HG02759 (cell line): Measurements from ENCODE around the gene SLC9A4.

Experiments used
- ATAC-seq: cut with Tn5 transposase; IDR thresholded peaks from one replicate; pipeline ENCODE4 v1.9.1; 2021; ENCODE audit warnings: mild to moderate bottlenecking, moderate library complexity; ENCODE audit not compliant: unreplicated experiment

The SLC9A4 gene

DNA sequence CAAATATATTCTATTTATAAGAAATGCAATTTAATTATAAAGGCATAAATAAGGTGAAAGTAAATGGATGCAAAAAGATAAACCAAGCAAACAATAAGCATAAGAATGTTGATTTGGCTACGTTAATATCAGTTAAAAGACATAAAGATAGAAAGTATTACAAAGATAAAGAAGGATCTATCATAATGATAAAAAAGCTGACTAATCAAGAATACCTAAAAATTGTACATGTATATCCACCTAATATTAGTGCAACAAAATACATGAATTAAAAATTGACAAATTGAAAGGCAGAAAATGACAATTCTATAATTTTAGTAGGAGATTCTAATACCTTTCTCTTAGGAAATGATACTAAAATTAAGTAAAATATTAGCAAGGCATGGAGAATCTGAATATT is 21.5 kb downstream of the SLC9A4 start:
- ATAC-seq: no peak

DNA sequence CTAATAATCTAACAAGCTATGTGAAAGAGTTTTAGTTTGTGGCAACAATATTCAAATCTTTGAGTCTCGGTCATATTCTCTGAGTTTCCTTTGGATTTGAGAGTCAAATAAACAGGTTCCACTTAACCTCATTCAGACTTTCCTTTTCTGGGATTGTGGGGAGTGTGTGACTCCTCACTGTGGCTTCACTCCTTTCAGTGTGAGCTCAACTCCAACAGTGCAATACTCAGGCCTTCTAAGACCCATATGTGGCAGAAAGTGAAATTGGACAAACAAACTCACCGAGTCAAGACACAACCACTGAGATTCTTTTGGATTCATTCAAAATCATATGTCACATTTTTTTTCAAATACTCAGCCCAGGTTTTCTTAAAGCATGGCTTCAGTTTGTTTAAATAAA is 25.4 kb downstream of the SLC9A4 start:
- no peak for ATAC-seq

DNA sequence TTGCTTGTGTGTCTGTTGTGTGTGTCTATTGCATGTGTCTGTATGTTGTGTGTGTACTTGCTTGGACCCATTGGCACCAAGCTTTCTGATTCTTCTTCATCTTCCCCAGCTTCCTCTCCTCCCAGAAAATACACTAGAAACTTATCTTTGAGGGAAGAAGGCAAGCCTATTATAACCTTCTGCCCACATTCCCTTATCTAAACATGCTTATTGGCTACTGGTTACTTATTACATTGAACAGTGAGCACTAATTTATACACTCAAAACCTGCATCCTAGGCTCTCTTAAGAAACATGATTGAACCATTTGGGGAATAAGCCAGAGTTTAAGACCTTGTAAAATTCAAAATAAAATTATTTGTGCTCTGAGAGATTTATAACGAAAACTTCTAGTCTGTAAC is 26.5 kb downstream of the SLC9A4 start:
- ATAC-seq: no peak

DNA sequence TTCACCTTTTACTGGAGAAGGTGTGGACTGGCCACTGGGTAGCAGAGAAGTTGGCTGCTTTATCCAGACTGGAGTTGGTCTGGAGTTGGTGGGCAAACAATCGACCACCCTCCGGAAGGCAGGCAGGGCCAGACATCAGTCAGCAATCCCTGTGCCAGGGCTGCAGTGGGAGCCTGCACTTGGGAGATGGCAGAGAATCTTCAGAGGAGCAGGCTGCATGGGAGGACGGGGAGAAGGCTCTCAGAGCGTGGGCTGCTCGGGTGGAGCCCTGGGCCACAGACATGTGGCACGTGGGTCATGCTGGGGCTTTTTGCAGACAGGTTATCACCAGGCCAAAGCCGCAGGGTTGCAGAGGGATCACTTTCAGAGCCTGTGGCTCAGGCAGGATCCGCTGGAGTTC is 29.6 kb downstream of the SLC9A4 start:
- no peak for ATAC-seq

DNA sequence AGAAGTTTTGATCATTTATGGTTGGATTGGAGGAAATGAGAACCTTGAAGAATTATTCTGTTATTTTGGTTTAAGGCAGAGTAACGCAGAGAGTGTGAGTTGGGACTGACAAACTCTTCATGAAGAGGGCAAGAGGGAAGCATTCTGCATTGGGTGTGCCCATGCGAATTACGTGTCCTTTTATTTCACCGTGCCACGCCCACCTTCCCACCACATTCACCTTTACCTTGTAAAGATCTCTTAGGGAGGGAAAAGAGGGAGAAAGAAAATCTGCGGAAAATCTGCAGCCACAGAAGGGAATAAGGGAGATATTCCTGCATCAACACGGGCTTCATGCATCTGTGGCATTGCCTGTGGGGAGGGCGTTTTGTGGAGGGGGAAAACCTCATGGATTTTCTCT is 31.8 kb downstream of the SLC9A4 start:
- ATAC-seq: no peak

DNA sequence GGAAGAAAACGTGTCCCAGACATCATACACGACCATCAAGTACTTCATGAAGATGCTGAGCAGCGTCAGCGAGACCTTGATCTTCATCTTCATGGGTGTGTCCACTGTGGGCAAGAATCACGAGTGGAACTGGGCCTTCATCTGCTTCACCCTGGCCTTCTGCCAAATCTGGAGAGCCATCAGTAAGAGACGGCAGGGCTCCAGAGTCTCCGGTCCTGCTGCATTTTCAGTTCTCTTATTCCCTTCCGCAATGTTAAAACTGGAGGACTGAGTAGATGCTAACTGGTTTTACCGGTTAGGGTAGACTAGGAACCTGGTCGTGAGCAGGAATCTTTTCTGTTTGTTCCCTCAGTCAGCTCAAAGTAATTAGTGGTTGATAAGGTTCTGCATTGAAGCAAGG is 32.3 kb downstream of the SLC9A4 start:
- ATAC-seq: no peak

DNA sequence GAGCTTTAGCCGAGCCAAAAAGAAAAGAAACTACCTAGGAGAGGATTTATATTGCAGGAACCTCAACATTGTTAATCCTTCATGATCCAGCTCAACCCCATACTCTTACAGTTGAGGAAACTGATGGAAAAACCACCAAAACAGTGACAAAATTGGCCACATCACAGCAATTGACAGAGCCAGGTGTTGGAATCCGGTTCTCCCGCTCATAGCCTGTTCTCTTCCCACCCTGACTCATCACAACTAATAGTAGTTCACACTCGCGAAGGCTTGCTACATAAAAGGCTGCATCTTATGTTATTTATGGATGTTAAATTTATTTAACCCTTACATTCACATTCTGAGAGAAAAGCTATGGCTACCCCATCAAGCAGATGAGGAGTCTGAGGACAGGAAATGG is 33.7 kb downstream of the SLC9A4 start:
- no peak for ATAC-seq

DNA sequence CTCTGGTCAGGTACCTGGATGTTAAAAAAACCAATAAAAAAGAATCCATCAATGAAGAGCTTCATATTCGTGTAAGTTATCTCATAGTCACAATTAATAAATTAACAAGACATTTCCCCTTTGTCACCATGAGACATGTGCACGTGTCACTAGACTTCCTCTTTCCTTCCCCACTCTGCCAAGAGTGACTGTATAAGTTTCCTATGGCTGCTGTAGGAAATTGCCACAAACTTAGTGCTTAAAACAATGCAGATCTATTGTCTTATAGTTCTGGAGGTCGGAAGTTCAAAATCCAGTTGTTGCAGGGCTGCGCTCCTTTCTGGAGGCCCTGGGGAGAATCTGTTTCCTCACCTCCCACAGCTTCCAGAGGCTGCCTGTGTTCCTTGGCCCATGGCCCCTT is 35.8 kb downstream of the SLC9A4 start:
- ATAC-seq: no peak

DNA sequence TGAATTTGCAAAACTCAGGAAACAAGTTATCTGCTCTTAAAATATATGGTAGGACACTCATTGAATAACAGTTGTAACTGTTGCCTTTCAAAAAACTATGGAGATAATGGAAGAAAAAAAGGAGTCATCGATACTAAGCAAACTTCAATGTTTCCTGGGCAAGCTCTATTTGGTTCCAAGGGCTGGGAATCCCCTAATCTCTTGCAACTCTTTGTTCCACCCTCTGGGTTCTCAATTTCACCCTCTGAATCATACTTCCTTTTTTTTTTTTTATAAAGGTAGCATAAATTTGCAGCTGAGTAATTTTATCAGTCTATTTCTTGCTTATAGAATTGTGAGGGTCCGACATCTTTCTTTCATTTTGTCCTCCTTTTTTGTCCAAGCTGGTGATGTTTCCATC is 36.7 kb downstream of the SLC9A4 start:
- no peak for ATAC-seq

DNA sequence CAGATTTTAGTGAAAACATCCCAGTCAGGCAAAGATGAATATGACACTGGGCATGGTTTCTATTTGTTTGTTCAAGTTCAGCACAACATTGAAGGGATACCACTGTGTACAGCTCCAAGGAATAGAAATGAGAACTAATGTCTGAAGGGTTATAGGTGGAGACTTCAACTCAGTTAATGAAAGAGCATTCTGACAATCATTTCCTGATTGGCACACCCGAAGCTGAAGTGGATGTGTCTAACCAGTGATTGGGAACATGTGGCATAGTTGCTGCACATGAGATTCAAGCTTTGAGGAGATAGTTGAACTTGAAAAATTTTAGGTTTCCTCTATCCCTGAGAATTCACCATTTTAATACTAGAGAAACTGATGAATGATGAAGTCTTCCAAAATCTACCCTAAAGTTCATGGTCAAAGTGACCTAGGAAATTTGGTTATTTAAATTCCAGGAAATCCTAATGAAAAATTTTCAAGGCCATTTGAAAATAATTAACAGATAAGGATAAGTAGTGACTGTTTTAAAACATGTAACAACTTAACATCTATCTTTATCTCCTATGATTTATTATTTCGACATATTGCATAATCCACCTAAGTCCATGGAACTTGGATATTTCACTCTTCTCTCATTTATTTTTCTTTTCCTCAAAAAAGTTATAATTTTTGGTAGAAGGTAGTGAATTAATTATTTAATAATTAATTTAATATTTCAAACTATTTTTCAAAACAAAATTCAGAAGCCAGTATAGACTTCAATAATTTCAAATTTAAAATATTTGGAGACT is 38.0 kb downstream of the SLC9A4 start:
- no peak for ATAC-seq

DNA sequence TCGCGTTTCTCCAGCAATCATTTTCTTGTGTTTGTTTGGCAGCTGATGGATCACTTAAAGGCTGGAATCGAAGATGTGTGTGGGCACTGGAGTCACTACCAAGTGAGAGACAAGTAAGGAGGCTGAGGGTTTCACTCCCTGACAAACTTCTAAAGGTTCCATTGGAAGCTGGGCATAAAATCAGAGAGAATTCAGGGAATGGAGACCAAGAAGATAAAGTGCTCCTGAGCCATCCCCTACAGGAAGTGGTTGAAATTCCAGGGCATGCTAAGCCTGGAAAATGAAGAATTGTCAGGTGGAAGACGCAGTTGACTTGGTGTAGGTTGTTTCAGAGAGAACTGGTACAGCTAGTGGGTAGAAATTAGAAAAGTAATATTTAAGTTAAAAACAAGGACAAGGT is 39.1 kb downstream of the SLC9A4 start:
- no peak for ATAC-seq

DNA sequence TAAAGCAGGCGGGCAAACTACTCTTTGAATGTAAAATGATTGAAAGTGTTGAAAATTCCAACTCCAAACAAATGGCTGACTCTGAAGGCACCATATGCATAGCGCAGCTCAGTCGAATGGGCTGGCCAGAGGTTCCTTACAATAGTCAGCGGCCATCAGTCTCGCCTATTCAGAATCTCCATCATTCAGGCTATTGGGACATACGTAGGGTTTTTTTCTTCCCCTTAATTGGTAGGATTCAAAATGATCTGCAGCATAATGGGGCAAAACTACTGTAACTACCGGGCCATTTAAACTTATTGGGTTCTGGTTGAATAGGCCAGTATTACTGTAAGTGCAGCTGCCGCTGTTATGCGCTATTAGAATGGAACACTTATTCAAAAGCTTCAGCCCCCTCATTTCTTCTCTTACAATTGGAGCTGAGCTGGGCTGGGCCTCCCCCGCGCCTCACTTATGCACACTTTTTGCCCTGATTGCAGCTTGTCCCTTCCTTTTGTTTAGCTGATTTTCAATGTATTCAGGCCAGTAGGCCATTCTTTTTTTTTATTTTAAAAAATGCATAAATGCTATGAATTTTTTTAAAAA is 40.4 kb downstream of the SLC9A4 start:
- no peak for ATAC-seq

DNA sequence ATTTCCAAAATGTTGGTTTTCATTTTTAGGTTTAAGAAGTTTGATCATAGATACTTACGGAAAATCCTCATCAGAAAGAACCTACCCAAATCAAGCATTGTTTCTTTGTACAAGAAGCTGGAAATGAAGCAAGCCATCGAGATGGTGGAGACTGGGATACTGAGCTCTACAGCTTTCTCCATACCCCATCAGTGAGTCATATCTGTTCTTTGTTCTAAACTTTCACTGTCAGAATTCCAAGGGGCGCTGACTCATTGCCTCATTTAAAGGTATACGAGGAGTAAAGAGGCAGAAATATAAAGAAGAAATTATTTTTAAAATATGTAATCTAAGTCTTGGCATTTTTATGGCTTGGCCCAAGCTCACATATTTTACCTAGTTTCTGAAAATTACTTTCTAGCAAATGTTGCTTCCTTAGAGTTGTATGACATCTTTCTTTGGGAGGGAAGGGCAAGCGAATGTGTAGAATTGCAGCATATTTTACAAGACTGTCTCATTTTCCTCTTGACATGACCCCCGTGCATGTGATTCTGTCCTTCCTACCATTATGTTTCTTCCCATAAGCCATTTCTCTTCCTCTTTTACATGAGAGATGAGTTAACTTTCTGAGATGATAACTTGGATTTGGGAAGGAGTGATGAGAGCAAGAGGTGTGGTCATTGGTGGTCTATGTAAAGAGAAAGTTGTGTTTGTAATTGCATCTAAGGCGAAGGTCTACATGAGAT is 41.2 kb downstream of the SLC9A4 start:
- ATAC-seq: no peak

DNA sequence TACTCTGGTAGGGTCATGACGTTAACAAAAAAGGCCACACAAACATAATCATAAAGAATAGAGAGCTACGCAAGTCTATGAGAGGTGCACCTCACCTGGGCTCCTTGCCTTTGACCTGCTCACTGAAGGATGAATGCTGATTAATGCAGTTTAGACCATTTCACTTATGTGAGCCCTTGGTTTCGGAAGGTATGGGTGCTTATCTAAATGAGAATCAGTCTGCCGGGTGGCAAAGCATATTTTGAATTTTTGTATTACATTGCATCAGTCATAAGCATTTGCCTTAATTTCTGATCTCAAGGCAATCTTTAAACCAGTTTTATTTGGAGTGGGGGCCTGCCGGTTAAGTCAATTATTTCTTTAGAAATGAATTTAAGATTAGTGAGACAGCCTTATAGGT is 42.8 kb downstream of the SLC9A4 start:
- no peak for ATAC-seq

DNA sequence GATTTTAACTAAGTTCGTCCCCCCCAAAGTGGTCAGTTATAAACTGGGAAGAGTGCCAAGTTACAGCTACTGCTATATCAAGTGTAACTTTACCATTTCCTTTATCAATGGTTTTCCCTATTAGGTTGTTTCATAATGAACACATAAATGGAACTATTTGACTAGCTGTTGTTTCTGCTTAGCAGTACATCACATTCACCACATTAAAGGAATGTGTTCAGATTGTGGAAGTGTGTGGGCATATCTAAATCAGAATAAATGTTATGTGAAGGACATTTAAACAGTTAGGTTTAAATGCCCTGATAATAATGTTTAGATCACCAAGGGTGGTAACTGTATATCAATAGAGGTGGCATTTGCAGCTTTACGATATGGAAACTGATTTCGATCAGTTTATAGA is 45.1 kb downstream of the SLC9A4 start:
- no peak for ATAC-seq

DNA sequence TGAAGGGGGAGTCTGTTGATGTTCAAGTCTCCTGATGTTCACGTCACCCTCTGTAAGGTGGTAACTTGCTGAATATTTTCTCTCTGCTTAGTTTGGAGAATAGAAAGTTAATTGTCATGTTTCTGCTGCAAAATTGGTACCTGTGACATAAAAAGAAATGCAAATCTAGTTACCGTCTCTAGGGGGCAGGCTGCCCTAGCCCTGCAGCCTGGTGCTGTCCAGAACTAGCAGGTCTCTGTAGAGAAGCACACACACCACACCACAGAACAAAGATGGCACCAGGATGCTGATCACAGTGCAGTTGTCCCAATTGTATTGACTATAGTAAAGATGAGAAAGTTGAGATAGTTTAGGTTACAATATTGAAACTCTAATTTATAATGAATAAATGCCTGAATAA is 47.0 kb downstream of the SLC9A4 start:
- ATAC-seq: peak; percentile 71

DNA sequence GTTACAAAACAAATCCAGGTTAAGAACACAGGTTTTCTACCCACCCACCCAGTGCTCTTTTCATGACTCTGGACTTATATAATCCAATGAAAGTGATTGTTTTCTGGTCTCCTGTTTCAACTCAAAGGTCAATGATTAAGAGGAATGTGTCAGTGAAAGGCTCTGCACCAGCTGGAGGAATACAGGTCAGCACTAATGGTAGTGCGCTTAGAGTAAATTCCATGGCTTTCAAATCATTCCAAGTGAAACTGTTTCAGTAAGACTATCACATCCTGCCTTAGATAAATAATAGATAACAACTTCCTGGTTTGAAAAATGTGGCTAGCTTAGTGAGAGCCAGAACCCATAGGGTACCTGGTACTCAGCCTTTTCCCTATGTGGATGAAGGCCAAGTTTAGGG is 47.8 kb downstream of the SLC9A4 start:
- ATAC-seq: no peak

DNA sequence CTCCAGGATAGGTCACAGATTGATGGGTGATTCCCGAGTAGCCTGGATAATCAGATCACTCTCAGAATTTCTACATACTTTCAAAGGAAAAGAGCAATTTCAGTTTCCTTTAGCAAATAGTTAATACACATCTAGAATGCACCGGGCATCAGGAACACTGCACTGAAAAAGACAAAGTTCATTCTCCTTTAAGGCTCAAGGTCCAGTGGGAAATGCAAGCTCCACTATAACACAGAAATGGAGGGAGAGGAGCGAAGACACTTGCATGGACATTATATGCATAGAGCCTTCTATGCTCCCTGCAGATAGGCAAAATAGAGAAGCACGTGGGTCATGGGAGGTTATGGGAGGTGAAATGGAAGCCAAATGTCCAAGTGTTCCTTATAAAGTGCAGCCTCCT is 49.1 kb downstream of the SLC9A4 start:
- no peak for ATAC-seq

DNA sequence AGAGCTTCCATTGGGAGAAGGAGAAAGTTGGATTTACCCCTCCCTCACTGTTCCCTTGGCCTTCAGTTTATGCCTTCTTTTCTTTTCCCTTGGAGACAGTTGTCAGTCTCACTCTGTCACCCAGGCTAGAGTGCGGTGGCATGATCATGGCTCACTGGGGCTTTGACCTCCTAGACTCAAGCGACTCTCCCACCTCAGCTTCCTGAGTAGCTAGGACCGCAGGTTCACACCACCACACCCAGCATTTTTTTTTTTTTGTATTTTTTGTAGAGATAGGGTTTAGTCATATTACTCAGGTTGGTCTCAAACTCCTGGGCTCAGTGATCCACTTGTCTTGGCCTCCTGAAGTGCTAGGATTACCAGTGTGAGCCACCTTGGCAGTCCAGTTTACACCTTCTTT is 49.9 kb downstream of the SLC9A4 start:
- ATAC-seq: no peak

DNA sequence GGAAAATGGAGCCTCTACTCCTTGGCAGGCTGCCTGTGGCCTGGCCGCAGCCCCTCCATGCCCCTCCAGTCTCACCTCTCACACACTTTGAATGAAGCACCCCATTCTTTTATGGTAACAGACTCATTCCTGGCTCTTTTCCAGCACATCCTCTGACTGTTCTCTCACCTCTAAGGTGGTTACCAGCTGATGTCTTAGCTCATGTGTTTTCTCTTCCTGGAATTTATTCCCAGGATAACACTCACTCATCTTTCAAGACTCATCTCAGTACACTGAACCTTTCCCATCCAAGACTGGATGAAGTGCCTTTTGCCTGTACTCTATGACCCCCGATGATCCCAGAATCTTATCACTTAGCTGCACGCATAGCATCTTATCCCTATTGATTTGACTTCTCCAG is 50.6 kb downstream of the SLC9A4 start:
- no peak for ATAC-seq

DNA sequence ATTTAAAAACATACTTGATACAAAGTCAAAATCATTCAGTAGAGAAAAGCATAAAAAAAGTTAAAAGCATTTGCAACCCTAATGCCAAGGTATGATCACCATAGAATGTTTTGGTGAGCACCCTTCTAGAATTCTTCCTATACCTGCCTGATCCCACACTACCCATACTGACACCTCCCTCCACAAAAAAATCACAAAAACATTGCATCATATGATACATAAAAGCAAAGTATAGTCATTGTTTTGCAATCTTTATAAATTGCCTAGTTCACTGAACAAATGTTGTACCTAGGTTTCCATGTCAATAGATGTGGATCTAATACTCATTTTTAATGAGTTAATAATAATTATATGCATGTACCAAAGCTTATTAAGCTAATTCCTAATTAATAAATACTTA is 54.1 kb downstream of the SLC9A4 start:
- no peak for ATAC-seq

DNA sequence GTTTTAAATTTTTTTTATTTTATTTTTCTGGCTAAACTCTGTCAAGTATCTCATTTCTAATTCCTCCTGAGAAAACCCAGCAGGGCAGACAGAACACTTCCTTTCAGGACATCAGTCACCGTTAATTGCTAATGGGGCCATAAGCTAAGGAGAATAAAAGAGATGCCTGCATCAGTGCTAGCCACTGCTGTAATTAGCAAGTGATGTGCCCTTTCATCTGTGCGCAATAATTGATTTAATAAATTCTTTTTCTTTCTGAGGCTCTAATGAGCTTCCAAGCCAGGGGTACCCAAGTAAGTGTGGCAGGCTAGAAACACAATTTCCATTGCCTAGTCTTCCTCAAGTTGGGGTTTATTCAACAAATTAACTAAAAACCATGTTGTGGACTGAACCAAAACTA is 65.5 kb downstream of the SLC9A4 start:
- ATAC-seq: no peak
